ENCODE data around the gene CCM2L.

GRCh38 chr20:32057656-32058184 is 47.5 kb downstream of the CCM2L start:
- TF ChIP-seq POLR2AphosphoS5 (IDR thresholded peaks at IDR 0.05; ENCODE audit: borderline replicate concordance, low read depth, low read length) (no peak), EZH2 (IDR thresholded peaks at IDR 0.05) (no peak)
